Measurements from ENCODE around the gene LPAR2. TPM values are rescaled to one million over a fixed set of nuclear protein-coding genes. Genes with fewer than 3 reads are reported as not detected.

The LPAR2 gene
- total RNA-seq, 1 experiment from 2014 or later = 27.3 TPM

- H3K27me3 Mint-ChIP-seq (ENCODE audit: unreplicated experiment) = no peaks in the 10 kb centered on the region
- peaks cover 31% of the 10 kb centered on the region for H3K36me3 Mint-ChIP-seq (ENCODE audit: insufficient read depth, unreplicated experiment)
- CTCF ChIA-PET = no interaction called here
- H3K27ac Mint-ChIP-seq (ENCODE audit: unreplicated experiment) = no peak overlapping the region
- TF ChIP-seq, protein P1, sequence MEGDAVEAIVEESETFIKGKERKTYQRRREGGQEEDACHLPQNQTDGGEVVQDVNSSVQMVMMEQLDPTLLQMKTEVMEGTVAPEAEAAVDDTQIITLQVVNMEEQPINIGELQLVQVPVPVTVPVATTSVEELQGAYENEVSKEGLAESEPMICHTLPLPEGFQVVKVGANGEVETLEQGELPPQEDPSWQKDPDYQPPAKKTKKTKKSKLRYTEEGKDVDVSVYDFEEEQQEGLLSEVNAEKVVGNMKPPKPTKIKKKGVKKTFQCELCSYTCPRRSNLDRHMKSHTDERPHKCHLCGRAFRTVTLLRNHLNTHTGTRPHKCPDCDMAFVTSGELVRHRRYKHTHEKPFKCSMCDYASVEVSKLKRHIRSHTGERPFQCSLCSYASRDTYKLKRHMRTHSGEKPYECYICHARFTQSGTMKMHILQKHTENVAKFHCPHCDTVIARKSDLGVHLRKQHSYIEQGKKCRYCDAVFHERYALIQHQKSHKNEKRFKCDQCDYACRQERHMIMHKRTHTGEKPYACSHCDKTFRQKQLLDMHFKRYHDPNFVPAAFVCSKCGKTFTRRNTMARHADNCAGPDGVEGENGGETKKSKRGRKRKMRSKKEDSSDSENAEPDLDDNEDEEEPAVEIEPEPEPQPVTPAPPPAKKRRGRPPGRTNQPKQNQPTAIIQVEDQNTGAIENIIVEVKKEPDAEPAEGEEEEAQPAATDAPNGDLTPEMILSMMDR (IDR thresholded peaks at IDR 0.05; ENCODE audit: unreplicated experiment) = no peak
- H3K4me1 Mint-ChIP-seq (ENCODE audit: low read depth, unreplicated experiment) = peaks cover 22% of the 10 kb centered on the region
- intact Hi-C loops (cut with micrococcal nuclease; ENCODE audit: unreplicated experiment) = no loop called here
- no TSS peak for BruUV-seq (replicated peaks)
- no peak overlapping the region for H3K4me3 Mint-ChIP-seq (ENCODE audit: low read depth, unreplicated experiment)
- no peaks in the 10 kb centered on the region for H3K9me3 Mint-ChIP-seq (ENCODE audit: low read depth, unreplicated experiment)
- DNase-seq = no peak
Observed at GRCh38 chr19:19619849-19620210, 8.2 kb downstream of the LPAR2 start.

- no peaks in the 10 kb centered on the region for H3K27me3 Mint-ChIP-seq (ENCODE audit: unreplicated experiment)
- no peak for DNase-seq
- intact Hi-C loops (cut with micrococcal nuclease; ENCODE audit: unreplicated experiment) = no loop called here
- H3K27ac Mint-ChIP-seq (ENCODE audit: unreplicated experiment) = peak overlapping the region; percentile 82
- CTCF ChIA-PET = no interaction called here
- BruUV-seq (replicated peaks) = no TSS peak
- no peaks in the 10 kb centered on the region for H3K9me3 Mint-ChIP-seq (ENCODE audit: low read depth, unreplicated experiment)
- peaks cover 22% of the 10 kb centered on the region for H3K4me1 Mint-ChIP-seq (ENCODE audit: low read depth, unreplicated experiment)
- TF ChIP-seq, protein P1 (IDR thresholded peaks at IDR 0.05; ENCODE audit: unreplicated experiment) = no peak
- peak overlapping the region; percentile 75 for H3K4me3 Mint-ChIP-seq (ENCODE audit: low read depth, unreplicated experiment)
- peaks cover 27% of the 10 kb centered on the region for H3K36me3 Mint-ChIP-seq (ENCODE audit: insufficient read depth, unreplicated experiment)
Observed at GRCh38 chr19:19619181-19619848, 8.7 kb downstream of the LPAR2 start.

- CTCF ChIA-PET = no interaction called here
- peak within 1 kb of the TSS; percentile 82 for H3K27ac Mint-ChIP-seq (ENCODE audit: unreplicated experiment)
- H3K4me1 Mint-ChIP-seq (ENCODE audit: low read depth, unreplicated experiment) = peaks cover 28% of the 10 kb centered on the region
- intact Hi-C loops (cut with micrococcal nuclease; ENCODE audit: unreplicated experiment) = no loop called here
- peaks cover 22% of the 10 kb centered on the region for H3K36me3 Mint-ChIP-seq (ENCODE audit: insufficient read depth, unreplicated experiment)
- no peaks in the 10 kb centered on the region for H3K27me3 Mint-ChIP-seq (ENCODE audit: unreplicated experiment)
- BruUV-seq (replicated peaks) = no TSS peak
- DNase-seq = peak; percentile 94
- no peaks in the 10 kb centered on the region for H3K9me3 Mint-ChIP-seq (ENCODE audit: low read depth, unreplicated experiment)
- peak within 1 kb of the TSS; percentile 75 for H3K4me3 Mint-ChIP-seq (ENCODE audit: low read depth, unreplicated experiment)
- TF ChIP-seq, protein P1 (IDR thresholded peaks at IDR 0.05; ENCODE audit: unreplicated experiment) = no peak
Observed at GRCh38 chr19:19618219-19619051, 9.6 kb downstream of the LPAR2 start, which contains the start of gene PBX4. Gene PBX4 (minus strand): TSS chr19:19618687. CDS start chr19:19618629, 58 bp downstream.

DNA sequence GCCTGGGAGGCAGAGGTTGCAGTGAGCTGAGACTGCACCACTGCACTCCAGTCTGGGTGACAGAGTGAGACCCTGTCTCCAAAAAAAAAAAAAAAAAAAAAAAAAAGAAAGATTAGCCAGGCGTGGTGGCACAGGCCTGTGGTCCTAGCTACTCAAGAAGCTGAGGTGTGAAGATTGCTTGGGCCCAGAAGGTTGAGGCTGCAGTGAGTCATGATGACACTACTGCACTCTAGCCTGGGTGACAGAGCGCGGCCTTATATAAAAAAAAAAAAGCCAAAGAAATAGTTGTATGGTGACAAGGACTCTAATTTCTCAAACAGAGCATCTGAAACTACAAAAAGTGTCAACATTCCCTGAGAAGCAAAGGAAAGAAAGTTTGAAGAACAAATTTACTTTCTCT is 12.9 kb downstream of the LPAR2 start:
- no peak for DNase-seq
- CTCF ChIA-PET = no interaction called here
- peaks cover 16% of the 10 kb centered on the region for H3K36me3 Mint-ChIP-seq (ENCODE audit: insufficient read depth, unreplicated experiment)
- peaks cover 29% of the 10 kb centered on the region for H3K4me1 Mint-ChIP-seq (ENCODE audit: low read depth, unreplicated experiment)
- BruUV-seq (replicated peaks) = no TSS peak
- intact Hi-C loops (cut with micrococcal nuclease; ENCODE audit: unreplicated experiment) = no loop called here
- no peaks in the 10 kb centered on the region for H3K27me3 Mint-ChIP-seq (ENCODE audit: unreplicated experiment)
- H3K27ac Mint-ChIP-seq (ENCODE audit: unreplicated experiment) = no peak overlapping the region
- TF ChIP-seq, protein P1 (IDR thresholded peaks at IDR 0.05; ENCODE audit: unreplicated experiment) = no peak
- no peak overlapping the region for H3K4me3 Mint-ChIP-seq (ENCODE audit: low read depth, unreplicated experiment)
- H3K9me3 Mint-ChIP-seq (ENCODE audit: low read depth, unreplicated experiment) = no peaks in the 10 kb centered on the region
